Limb (tissue), 2 donors: ENCODE data around the gene RFX5.

Experiments
- DNase-seq, 2 donors: peaks; one replicate each; pipeline ENCODE4 v3.0.0-alpha.2; 2016; ENCODE audit errors: extremely low spot score in 2 of 2

The RFX5 gene

GRCh38 chr1:151325231-151325630 is 21.8 kb downstream of the RFX5 start:
- no peak for DNase-seq

- DNase-seq: no peak
These were observed 22.6 kb downstream of the RFX5 start for GRCh38 chr1:151324390-151324930.

GRCh38 chr1:151318975-151319374 is 28.1 kb downstream of the RFX5 start:
- no peak for DNase-seq

- no peak for DNase-seq
These were observed 31.4 kb downstream of the RFX5 start for GRCh38 chr1:151315565-151316235.

- DNase-seq: no peak
These were observed 32.7 kb downstream of the RFX5 start for GRCh38 chr1:151314137-151314875.

- DNase-seq: no peak
These were observed 33.6 kb downstream of the RFX5 start for GRCh38 chr1:151313501-151313900.

GRCh38 chr1:151312826-151313225 is 34.2 kb downstream of the RFX5 start:
- DNase-seq: no peak

- no peak for DNase-seq
These were observed 34.6 kb downstream of the RFX5 start for GRCh38 chr1:151312411-151312810.

GRCh38 chr1:151311589-151312331 is 35.3 kb downstream of the RFX5 start:
- DNase-seq: no peak

GRCh38 chr1:151311011-151311410 is 36.0 kb downstream of the RFX5 start:
- no peak for DNase-seq

- DNase-seq: peak in 1 of 2 donors; percentile 71
These were observed 37.2 kb downstream of the RFX5 start for GRCh38 chr1:151309811-151310323.

GRCh38 chr1:151294742-151295462 is 52.1 kb downstream of the RFX5 start:
- no peak for DNase-seq

- DNase-seq: no peak
These were observed 54.0 kb downstream of the RFX5 start for GRCh38 chr1:151293093-151293492.

GRCh38 chr1:151292207-151293030 is 54.6 kb downstream of the RFX5 start:
- no peak for DNase-seq

- DNase-seq: no peak
These were observed 56.2 kb downstream of the RFX5 start for GRCh38 chr1:151290709-151291303.
